Measurements from ENCODE around the gene ATG4C.
"Not testable (repeated sequence)": the region's sequence is repeated elsewhere in the genome, so short reads cannot be mapped to it uniquely, and the experiment has no call there.

ATG4C gene, protein sequence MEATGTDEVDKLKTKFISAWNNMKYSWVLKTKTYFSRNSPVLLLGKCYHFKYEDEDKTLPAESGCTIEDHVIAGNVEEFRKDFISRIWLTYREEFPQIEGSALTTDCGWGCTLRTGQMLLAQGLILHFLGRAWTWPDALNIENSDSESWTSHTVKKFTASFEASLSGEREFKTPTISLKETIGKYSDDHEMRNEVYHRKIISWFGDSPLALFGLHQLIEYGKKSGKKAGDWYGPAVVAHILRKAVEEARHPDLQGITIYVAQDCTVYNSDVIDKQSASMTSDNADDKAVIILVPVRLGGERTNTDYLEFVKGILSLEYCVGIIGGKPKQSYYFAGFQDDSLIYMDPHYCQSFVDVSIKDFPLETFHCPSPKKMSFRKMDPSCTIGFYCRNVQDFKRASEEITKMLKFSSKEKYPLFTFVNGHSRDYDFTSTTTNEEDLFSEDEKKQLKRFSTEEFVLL

DNA sequence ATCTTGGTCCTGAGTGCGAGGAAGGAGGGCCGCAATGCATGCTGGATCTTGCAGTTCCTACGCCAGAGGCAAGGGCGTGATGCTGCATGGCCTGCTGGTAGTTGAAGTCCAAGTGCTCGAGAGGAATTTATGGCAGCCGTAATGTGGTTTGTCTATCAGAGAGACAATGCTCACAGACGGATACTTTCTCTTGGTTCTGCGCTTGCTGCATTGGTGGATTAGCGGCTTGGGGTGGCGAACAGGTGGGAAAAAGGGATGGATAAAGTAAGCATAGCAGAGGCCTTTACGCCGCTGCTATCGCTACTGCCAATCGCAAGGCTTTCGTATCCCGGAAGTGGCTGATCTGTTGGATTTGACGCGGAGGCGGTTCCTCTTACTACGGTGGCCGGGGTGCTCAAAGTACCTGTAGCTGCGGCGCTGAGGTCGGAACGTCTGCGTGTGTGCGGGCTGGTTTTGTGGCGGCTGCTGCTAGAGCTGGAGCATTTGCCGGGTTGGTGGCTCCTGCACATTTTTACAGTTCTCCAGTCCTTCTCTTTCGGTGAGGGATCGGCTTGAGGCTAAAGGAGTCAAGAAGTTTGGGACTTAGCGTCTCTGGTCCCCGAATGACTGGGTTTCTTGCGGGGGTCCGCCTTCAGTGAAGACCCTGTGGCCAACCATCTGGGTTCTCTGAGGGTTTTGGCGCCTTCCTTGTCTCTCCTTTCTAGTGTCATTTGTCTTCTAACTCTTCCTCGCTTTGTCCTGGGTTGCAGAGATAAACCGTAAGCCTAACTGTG lies at the start of gene ATG4C:
TSS of gene ATG4C (plus strand) at position 397 of the 773 bp plus-strand sequence. CDS start 19,655 bp downstream, outside the sequence.
- TF ChIP-seq, protein P1, sequence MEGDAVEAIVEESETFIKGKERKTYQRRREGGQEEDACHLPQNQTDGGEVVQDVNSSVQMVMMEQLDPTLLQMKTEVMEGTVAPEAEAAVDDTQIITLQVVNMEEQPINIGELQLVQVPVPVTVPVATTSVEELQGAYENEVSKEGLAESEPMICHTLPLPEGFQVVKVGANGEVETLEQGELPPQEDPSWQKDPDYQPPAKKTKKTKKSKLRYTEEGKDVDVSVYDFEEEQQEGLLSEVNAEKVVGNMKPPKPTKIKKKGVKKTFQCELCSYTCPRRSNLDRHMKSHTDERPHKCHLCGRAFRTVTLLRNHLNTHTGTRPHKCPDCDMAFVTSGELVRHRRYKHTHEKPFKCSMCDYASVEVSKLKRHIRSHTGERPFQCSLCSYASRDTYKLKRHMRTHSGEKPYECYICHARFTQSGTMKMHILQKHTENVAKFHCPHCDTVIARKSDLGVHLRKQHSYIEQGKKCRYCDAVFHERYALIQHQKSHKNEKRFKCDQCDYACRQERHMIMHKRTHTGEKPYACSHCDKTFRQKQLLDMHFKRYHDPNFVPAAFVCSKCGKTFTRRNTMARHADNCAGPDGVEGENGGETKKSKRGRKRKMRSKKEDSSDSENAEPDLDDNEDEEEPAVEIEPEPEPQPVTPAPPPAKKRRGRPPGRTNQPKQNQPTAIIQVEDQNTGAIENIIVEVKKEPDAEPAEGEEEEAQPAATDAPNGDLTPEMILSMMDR (IDR thresholded peaks at IDR 0.05; ENCODE audit: low read depth, low read length) = no peak
- peak within 1 kb of the TSS; percentile 81 for H3K4me3 ChIP-seq (ENCODE audit: low read depth, low read length)

DNA sequence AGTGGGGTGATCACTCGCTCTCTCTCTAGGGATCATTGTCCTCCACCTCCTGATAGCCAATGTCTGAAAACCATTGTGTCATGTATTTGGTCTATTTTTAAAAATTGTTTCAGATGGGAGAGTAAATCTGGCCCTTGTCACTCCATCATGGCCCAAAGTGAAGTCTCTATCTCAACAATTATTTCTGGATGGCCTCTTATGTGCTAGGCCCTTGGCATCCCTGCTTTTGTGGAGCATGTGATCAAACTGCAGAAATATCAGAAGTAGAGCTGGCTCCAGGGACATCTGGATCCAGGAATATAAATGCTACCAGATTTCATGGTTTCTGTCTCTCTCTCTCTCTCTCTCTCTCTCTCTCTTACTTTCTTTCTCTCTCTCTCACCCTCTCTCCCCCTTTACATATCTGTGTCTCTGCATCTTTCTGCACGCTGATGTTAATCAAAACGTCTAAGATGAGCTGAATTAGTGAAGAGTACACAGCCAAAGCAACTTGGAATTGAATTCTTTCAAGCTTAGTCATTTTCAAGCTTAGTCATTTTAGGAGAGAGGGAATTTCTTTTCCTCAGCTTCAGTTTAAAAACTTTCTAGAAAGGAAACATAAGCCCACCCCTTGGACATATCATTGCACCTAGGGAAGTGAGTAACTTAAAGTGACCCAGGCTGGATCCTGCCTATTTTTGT lies 48.3 kb upstream of the ATG4C start:
- H3K4me3 ChIP-seq (ENCODE audit: low read depth, low read length) = no peak overlapping the region
- TF ChIP-seq, protein P1 (IDR thresholded peaks at IDR 0.05; ENCODE audit: low read depth, low read length) = no peak

DNA sequence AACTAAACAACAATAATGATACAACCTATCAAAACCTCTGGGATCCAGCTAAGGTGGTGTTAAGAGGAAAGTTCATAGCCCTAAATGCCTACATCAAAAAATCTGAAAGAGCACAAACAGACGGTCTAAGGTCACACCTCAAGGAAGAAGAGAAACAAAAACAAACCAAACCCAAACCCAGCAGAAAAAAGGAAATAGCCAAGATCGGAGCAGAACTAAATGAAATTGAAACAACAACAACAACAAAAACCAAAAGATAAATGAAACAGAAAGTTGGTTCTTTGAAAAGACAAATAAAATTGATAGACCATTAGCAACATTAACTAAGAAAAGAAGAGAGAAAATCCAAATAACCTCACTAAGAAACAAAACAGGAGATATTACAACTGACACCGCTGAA lies 43.2 kb upstream of the ATG4C start:
- H3K4me3 ChIP-seq (ENCODE audit: low read depth, low read length) = not testable (repeated sequence)

DNA sequence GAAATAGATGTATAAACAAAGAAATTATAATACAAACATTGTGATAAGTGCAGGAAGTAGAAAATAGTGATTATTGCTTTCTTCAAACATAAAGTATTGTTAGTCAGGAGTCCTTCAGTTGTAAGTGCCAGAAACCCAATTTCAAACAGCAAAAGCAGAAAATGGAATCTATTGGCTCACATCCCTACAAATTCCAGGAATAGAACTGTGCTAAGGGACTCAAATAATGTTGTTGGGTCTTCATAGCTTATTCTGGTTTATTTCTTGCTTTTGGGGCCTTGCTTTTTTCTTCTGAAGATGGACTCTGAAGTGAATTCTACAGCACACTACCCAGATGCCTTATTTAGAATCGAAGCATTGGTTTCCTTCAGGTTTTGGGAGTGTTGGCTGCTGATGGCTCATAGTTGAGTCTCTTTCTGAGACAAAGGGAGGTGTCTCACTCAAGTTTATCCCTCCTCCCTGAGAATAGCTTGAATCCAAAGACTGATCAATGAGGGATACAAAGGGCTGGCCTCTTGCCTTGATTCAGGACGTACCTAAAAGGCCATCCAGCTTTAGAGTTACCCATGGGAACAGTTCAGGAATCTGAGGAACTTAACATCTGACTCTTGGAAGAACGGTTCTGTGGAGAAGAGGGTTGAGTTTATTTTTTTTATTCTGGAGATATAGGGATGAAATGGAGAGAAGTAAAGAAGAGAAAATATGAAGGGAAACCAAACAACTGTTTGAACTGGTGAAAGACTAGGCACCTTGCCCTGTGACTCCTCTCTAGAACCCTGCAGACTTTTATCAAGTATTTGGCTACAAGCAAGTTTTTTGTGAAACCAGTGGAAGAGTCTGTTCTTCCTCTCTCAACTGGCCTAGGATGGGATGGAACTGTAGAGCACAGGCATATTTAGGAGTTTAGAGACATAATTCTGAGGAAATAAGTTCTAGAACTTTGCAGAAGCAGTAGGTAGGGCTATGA lies 39.0 kb upstream of the ATG4C start:
- no peak overlapping the region for H3K4me3 ChIP-seq (ENCODE audit: low read depth, low read length)
- TF ChIP-seq, protein P1 (IDR thresholded peaks at IDR 0.05; ENCODE audit: low read depth, low read length) = no peak

DNA sequence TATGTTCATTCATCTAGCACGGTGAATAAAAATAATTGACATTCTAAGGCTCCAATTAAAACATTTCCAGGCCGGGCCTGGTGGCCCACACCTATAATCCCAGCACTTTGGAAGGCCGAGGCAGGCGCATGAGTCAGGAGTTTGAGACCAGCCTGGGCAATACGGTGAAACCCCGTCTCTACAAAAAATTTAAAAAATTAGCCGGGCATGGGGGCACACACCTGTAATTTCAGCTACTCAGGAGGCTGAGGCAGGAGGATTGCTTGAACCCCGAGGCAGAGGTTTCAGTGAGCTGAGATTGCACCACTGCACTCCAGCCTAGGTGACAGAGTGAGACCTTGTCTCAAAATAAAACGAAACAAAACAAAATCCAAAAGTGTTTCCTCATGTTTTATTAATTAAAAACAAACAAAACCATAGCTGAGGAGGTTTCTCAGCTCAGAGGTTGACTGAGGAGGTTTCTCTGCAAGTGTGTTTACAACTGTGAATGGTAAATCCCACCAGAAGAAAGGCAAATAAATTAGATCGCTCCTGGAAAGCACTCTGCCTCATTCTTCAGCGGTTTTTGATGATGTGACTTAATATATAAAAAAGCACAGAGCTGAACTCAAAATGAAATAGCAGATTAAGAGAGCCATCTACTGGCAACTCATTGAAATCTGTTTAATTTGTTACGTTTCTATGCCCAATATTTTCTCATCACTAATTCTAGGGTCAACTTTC lies 37.7 kb upstream of the ATG4C start:
- H3K4me3 ChIP-seq (ENCODE audit: low read depth, low read length) = peak overlapping the region; percentile 26
- TF ChIP-seq, protein P1 (IDR thresholded peaks at IDR 0.05; ENCODE audit: low read depth, low read length) = no peak

DNA sequence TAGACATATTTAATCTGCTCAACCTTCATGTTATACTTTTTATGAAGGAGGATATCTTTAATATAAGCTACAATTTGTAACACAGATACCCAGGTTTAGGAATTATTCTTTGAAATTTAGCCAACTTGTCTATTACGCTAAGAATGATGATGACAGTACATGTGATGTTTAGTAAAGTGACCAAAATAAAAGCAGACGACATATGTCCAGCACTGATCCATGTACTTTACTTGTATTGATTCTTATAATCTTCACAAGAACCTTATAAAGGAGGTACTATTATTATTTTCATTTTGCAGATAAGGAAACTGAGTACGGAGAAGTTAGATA lies 37.2 kb upstream of the ATG4C start:
- TF ChIP-seq, protein P1 (IDR thresholded peaks at IDR 0.05; ENCODE audit: low read depth, low read length) = no peak
- no peak overlapping the region for H3K4me3 ChIP-seq (ENCODE audit: low read depth, low read length)
